Stimulated activated CD8-positive, alpha-beta memory T cell treated with anti-CD3 and anti-CD28 coated beads, Interleukin-15, amount 100 ng/mL, for 48 hours (primary cell): ENCODE data around the gene ZSWIM1.

Experiments
- DNase-seq, 2 donors: peaks; one replicate each; pipeline ENCODE4 v3.0.0-alpha.2; 2020; ENCODE audit warnings: low read depth in 2 of 2

ZSWIM1 gene

GRCh38 chr20:45908084-45908483 is 27.1 kb downstream of the ZSWIM1 start:
- no peak for DNase-seq

- no peak for DNase-seq
Measured at GRCh38 chr20:45909336-45909808, 28.3 kb downstream of the ZSWIM1 start.

- no peak for DNase-seq
Measured at GRCh38 chr20:45909817-45910669, 29.0 kb downstream of the ZSWIM1 start.

- peak; percentile 96 to 98 for DNase-seq
Measured at GRCh38 chr20:45910670-45911485, 29.9 kb downstream of the ZSWIM1 start.

- peak in 1 of 2 donors; percentile 27 for DNase-seq
Measured at GRCh38 chr20:45911486-45912343, 30.7 kb downstream of the ZSWIM1 start, which contains the start of gene PLTP. Gene PLTP (minus strand): TSS chr20:45912155. CDS start chr20:45911452, 703 bp downstream.

GRCh38 chr20:45912344-45912682 is 31.3 kb downstream of the ZSWIM1 start:
- DNase-seq = no peak

GRCh38 chr20:45913116-45913515 is 32.1 kb downstream of the ZSWIM1 start:
- no peak for DNase-seq

GRCh38 chr20:45917790-45918141 is 36.7 kb downstream of the ZSWIM1 start:
- DNase-seq = no peak

GRCh38 chr20:45918182-45918737 is 37.2 kb downstream of the ZSWIM1 start:
- no peak for DNase-seq

- DNase-seq = no peak
Measured at GRCh38 chr20:45918779-45919537, 37.9 kb downstream of the ZSWIM1 start.

- DNase-seq = no peak
Measured at GRCh38 chr20:45919542-45920399, 38.7 kb downstream of the ZSWIM1 start.

- no peak for DNase-seq
Measured at GRCh38 chr20:45920462-45921336, 39.7 kb downstream of the ZSWIM1 start.

GRCh38 chr20:45921337-45922189 is 40.5 kb downstream of the ZSWIM1 start:
- no peak for DNase-seq

GRCh38 chr20:45924391-45925261 is 43.6 kb downstream of the ZSWIM1 start:
- no peak for DNase-seq

GRCh38 chr20:45925821-45926506 is 44.9 kb downstream of the ZSWIM1 start:
- no peak for DNase-seq

- DNase-seq = no peak
Measured at GRCh38 chr20:45926731-45927070, 45.7 kb downstream of the ZSWIM1 start.
